Renal cortical epithelial cell (primary cell): Measurements from ENCODE around the gene ABHD14A. TPM values are rescaled to one million over a fixed set of nuclear protein-coding genes. Genes with fewer than 3 reads are reported as not detected.
"Not testable (repeated sequence)": the region's sequence is repeated elsewhere in the genome, so short reads cannot be mapped to it uniquely, and the experiment has no call there.

Experiments
- DNase-seq: peaks from one replicate; pipeline ENCODE4 v3.0.0-alpha.2; 2011; ENCODE audit warnings: low read depth
- total RNA-seq: library from RNA; depleted of rRNA; stranded (reverse); fragments of >200 nt; gene quantifications from 2 replicates; pipeline ENCODE4 v1.2.3, GENCODE V29; 2014

ABHD14A gene
- total RNA-seq, 1 donor from 2014 or later: 16.3 TPM

DNA sequence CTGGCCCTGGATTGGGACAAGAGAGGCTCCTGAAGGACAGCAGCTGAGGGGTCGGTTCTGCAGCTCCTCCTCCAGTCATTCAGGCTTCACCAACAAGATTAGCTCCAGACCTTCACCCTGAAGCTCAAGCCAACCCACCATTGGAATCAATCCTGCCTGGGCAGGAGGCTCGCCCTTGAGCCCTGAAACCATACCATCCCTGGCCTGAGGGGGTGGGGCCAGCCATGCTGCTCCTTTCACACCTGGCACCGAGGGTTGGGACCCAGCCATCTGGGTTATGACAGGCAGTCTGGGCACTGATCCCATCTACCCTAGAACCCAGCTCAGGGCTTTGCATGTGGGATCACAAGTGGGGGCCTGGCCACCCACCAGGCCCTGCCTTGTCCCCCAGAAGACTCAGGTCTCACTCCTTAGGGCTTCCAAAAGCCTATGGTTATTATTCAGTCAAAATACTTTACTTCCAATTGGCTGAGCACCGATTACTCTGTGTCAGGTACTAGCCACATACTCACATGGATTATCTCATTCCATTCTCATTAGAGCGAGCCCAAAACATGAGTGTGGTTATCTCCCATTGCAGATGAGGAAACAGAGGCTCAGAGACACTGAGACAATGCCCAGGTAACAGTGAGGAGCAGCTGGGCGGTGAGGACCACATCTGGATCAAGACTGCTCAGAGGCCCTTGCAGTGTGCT, 4.1 kb upstream of the ABHD14A start:
- DNase-seq: no peak

DNA sequence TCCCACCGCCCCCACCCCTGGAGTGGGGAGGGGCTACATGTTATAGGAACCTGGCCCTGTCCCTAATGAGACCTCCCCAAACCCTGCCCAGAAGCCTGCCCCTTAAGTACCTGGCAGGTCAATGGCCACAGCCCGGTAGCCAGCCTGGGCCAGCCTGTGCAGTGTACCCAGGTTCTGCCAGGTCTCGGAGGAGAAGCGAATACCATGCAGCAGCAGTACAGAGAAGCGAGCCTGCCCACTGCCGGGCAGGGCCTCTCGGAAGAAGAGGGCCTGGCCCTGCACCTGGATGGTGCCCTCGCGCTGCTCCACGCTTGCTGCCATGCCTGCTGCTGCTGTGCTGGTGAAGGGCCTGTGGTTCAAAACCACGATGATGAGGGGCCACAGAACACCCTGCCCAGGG, 3.5 kb upstream of the ABHD14A start:
- no peak for DNase-seq

DNA sequence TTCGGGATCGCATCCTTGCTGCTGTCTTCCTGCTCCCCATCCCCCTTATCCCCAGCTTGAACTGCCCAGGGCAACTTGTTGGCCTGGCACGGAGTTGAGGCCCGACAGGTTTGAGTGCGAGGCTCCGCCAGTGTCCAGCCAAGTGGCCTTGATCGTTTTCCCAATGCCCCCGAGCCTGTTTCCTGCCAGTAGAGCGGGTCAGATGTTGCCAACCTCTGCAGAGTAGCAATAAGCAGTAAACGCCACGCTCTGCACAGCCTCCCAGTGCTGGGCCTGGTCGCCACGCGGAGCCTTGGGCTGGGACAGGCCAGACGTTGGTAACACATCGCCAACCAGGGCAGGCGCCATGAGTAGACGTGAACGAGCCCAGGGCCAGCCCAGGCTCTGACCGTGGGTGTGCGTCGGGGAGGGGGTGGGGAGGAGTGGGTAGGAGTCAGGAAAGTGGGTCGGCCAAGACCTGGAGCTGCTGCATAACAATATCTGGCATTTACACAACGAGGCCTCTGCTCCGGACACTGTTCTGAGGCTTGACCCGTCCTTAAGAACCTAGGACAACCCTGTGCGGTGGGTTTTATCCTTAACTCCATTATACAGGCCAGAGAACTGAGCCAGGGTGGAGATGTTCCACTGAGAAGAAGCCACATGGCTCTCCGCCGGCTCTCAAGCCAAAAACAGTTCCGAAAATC, 444 bp upstream of the ABHD14A start:
- no peak for DNase-seq

DNA sequence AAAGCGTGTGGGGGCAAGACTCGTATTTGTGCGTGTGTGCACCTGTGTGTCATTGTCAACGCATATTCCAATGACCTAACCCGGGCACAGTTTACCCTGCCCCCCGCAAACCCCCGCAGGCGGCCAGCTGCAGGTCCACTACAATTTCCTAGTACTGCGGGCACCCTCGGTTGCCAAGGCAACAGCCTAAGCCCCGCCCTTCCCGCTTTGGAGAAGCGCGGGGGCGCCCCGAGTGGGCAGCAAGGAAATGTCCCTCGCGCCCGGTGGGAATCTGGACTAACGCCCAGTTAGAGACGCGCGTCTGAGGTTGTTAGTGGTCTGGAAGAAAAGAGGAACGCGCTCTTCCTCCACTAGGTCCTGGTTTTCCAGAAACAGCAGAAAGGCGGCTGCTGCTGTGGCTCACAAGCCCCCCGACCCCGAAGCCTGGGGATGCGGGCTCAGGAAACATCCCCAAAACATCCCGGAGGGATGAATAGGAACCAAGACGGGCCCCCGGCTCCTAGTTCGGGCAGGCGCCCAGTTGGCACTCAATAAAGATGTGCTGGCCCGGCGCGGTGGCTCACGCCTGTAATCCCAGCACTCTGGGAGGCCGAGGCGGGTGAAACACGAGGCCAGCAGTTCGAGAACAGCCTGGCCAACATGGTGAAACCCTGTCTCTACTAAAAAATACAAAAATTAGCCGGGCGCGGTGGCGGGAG, 1.1 kb downstream of the ABHD14A start:
- DNase-seq: no peak

DNA sequence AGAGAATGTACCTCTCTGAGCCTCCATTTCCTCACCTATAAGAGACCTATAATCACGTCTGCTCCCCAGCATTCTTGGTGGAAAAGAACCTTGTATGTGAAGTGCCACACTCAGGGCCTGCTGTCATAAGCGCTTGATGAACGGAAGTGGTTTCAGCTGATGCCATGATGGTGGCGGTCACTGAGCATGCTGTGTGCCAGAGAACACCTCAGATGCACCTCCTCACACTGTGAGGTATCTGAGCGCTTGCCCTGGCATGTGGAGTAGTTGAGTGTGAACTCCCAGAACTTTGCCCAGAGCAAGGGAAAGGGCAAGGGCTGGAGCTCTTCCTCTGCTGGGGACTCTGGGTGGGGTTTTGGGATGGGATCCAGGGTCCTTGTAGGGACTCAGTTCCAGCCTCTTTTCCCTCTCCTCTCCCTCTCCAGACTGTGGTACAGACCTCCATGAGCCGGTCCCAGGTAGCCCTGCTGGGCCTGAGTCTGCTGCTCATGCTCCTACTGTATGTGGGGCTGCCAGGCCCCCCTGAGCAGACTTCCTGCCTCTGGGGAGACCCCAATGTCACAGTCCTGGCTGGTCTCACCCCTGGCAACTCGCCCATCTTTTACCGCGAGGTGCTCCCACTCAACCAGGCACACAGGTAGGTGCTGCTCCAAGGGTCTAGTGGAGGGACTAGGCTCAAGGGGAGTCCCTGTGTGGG, 2.7 kb downstream of the ABHD14A start:
- DNase-seq: no peak

DNA sequence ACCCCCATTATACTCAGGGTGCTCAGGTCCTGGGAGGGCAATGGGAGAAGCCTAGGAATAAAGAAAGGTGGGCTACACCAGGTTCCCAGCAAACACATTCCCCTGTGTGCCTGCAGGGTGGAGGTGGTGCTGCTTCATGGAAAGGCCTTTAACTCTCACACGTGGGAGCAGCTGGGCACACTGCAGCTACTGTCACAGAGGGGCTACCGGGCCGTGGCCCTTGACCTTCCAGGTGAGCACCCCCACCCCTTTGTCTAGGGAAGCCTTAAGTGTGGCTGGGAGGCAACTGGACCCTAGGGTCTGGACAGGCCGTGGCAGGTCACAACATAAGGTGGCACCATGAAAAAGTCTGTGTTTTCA, 3.3 kb downstream of the ABHD14A start:
- no peak for DNase-seq

DNA sequence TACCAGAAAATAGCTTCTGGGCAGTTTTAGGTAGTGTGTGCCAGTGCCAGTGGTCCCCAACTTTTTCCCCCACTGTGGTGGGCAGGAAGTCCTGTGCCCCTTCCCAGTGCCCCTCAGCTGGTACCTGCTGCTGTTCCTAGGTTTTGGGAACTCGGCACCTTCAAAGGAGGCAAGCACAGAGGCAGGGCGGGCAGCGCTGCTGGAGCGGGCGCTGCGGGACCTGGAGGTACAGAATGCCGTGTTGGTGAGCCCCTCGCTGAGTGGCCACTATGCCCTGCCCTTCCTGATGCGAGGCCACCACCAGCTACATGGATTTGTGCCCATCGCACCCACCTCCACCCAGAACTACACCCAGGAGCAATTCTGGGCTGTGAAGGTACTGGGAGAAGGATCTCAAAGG, 5.4 kb downstream of the ABHD14A start:
- DNase-seq: no peak

DNA sequence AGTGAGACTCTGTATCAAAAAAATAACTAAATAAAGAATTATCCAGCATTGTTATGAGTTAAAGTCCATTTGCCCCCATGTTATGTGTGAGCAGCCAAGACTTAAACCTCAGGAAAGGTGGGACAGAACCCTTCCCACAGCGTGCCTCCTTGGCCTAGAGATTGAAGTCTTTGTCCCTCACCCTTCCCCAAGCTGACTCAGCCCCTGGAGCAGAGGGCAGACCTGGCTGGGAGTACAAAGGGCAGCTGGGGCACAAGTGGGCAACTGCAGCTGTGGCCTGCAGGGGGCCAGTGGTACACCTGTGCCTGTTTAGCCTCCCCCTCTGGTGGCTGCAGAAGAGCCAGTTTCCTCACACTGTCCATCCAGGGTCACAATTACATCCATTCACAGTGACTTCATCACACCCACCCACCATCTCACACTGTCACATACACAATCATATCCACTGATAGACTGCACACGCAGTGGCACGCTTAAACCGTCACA, 7.5 kb downstream of the ABHD14A start:
- peak; percentile 87 for DNase-seq

DNA sequence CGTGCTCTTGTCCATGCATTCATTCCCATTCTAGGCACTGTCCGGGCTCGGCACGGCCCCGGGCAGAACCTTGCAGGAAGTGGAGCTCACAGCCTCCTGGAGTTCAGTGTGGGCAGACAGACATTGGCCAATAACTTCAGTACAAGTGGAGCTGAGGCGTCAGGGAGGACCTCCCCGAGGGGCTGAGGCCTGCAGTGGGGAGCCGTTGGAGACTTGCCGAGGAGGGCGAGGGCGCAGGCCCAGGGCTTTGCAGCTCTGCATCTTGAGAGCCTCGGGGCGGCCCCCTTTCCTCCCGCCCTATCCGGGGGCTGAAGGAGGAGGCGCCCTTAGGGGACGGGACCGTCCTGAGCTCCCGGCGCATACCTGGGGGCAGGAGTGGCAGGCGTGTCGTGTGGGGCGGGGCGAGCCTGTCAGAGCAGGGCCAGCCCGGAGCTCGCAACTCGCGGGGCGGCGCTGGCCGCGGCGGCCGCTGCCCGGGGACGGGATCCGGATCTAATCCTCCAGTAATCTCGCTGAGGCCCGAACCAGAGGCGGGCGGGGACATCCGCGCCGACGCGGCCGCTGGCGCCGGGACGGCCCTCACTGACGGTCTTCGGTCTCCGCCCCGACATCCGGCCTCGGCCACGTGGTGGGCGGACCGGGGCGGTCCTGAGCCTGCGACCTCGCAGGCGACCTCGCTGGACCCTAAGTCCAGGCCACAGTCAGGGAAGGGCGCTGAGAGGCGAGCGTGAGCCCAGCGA, 8.1 kb downstream of the ABHD14A start, which contains the start of gene ACY1:
Gene ACY1, plus strand, starts transcription at position 698 of the 740 bp plus-strand sequence. CDS start 530 bp downstream, outside the sequence.
- DNase-seq: peak; percentile 81

DNA sequence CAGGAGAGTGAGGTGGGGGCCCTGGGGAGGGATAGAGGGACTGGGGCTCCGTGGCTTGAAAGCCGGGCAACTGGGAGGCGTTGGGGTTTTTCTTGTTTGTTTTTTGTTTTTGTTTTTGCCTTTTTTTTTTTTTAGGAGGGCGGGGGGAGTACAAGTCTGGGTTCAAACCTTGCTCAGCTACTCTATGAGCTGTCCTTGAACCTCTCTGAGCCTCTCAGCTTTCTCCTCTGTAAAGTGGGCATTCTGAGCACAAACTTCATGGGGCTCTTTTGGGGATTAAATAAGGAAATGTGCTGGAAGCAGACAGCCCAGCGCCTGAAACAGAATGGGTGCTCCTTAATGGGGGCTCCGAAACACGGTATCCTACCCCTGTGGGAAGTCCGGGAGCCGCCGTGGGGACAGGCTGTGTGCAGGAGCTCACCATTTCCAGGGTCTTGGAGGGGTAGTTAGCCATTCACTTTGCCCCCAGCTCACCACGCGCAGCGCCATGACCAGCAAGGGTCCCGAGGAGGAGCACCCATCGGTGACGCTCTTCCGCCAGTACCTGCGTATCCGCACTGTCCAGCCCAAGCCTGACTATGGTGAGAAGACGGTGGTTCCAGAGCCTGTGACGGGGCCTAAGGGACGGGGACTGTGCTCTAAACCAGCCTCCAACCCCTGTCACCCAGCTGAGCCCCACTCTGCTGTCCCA, 8.9 kb downstream of the ABHD14A start:
- DNase-seq: peak; percentile 13

DNA sequence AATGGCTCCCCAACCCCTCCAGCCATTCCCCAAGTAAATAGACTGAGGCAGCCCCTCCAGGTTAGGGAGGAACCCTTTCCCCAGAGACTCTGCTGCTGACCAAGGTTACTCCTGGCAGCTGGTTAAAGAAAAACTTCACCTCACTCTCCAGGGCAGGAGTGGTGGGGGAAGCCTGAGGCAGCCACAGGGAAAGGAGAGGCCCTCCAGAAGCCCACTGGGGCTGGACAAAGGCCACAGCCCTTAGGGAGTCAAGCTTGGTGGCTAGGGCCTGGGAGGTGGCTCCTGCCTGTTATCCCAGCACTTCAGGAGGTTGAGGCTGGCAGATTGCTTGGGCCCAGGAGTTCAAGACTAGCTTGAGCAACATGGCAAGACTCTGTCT, 9.4 kb downstream of the ABHD14A start:
- DNase-seq: no peak

DNA sequence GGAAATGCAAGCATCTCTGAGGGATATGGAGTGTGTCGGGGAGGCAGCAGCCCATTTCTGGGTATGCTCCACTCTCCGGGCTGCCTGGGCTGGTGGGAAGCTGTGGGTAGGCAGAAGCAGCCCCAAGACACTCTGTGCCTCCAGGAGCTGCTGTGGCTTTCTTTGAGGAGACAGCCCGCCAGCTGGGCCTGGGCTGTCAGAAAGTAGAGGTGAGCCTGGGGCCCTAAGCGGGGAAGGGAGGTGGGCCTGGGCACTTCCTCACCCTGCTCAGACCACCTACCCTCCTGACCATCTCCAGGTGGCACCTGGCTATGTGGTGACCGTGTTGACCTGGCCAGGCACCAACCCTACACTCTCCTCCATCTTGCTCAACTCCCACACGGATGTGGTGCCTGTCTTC, 10.2 kb downstream of the ABHD14A start:
- no peak for DNase-seq

DNA sequence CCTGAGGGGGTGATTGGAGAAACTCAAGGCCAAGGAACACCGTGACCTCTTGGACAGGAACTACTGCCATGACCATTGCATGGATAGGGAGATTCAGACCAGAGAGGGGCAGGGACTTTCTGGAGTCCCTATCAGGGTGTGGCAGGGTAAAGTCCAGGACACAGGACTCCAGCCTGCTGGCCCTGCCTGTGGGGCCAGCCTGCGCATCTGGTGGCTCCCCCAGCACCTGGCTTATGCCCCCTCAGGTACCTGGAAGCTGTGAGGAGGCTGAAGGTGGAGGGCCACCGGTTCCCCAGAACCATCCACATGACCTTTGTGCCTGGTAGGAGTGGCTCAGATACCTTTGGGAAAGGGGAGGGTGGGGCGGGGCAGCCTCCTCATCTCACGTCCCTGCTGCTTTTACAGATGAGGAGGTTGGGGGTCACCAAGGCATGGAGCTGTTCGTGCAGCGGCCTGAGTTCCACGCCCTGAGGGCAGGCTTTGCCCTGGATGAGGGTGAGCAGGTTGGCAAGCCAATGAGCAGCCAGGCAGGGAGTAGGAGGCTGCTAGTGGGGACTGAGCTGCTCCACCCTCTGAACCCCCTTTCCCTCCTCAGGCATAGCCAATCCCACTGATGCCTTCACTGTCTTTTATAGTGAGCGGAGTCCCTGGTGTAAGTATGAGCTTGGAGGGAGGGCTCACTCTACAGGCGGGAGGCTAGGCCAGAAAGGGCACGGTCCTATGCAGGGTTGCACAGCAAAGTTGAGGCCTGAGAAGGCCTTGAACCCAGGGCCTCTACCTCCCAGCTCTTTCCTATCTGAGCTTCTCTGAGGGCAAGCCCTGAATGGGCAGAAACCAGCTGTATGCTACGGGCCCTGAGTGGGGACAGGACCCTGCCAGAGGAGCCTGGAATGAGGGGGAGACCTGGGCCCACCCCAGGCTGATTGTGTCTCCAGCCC, 11.4 kb downstream of the ABHD14A start:
- DNase-seq: no peak

DNA sequence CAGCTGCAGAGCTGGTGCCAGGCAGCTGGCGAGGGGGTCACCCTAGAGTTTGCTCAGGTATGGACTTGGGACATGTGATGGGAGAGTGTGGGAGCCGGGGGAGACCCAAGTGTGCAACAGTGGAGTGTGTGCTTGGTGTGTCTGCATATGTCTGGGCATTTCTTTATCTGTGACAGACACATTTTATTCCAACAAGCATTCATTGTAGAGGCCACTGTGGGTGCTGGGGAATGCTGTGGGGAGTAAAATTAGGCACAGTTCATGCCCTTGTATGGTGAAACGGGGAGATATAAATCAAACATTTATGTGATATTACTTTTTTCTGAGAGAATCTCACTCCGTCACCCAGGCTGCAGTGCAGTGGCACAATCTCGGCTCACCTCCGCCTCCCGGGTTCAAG, 12.7 kb downstream of the ABHD14A start:
- no peak for DNase-seq

DNA sequence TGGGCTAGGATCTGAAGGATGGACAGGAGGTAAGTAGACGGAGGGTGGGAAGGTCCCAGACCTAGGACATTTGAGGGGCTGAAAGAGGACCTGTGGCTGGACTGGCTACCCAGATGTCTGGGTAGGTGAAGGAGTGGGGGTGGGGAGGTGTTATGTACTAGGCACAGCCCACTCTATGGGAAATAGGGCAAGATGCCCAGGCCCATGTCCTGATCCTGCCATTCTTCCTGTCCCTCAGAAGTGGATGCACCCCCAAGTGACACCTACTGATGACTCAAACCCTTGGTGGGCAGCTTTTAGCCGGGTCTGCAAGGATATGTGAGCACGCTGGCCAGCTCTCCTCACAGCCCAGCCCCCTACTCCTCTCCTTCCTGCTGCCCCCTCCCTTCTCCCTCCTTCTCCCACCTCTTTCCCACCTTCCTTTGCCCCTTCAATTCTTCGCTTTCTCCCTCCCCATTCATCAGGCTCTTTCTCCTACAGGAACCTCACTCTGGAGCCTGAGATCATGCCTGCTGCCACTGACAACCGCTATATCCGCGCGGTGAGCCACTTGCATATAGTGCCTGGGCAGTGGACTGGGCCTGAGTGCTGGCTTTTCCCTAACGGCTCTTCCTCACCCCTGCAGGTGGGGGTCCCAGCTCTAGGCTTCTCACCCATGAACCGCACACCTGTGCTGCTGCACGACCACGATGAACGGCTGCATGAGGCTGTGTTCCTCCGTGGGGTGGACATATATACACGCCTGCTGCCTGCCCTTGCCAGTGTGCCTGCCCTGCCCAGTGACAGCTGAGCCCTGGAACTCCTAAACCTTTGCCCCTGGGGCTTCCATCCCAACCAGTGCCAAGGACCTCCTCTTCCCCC, 13.7 kb downstream of the ABHD14A start:
- no peak for DNase-seq

DNA sequence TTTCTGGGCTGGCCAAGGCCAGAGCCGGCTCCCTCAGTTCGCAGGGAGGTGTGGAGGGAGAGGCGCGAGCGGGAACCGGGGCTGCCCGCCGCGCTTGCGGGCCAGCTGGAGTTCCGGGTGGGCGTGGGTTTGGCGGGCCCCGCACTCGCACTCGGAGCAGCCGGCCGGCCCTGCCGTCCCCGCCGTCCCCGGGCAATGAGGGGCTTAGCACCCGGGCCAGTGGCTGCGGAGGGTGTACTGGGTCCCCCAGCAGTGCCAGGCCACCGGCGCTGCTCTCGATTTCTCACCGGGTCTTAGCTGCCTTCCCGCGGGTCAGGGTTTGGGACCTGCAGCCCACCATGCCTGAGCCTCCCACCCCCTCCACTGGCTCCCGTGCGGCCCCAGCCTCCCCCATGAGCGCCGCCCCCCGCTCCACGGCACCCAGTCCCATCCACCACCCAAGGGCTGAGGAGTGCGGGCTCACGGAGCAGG, 15.7 kb downstream of the ABHD14A start:
- not testable (repeated sequence) for DNase-seq

DNA sequence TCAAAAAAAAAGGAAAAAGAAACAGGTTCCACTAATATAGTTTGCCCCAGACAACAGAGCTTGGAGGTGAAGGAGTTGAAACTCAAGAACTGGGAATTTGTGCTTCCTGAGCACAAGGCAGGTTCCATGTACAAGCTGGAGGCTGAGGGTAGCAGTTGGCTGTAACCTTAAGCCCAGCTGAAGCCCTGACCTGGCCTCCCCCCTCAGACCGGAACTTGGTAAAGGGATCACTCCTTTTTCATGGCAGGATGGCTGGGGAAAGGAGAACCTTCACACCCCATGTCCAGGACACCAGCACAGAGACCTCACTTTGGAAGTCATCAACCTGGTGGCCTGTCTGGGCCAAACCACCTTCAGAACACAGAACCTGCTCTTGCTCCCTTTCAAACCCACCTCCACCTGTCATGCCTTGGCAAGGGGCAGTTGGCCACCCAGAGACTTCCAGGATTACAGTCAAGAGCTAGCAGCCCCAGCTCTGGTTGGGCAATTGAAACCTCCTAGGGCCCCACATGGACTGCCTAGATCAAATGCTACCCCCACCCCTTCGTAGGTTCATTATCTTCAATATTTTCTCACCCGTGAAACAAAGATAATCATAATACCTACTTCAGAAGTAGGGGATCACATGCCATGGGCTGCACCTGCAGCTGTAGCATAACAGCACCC, 17.3 kb downstream of the ABHD14A start:
- DNase-seq: no peak

DNA sequence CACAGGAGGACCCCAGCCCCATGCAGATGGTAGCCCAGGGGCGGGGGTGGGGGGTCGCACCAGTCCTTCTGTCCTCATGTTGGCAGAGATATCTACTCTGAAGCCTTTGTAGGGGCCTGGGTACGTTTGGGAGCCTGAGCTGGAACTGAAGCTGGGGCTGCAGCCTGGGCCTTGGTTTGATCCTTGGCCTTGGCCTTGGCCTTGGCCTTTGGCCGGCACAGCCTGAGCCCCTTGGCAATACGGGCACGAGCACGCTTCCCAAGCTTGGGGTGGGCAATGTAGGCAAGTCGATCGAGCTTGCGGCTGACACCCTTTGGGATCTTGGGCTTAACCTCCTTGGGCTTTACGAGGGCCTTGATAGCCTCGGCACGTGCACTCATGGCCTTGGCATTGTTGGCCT, 18.8 kb downstream of the ABHD14A start:
- not testable (repeated sequence) for DNase-seq
